ENCODE data around the gene ANGEL2.

GRCh38 chr1:212982430-212983152 is 33.1 kb downstream of the ANGEL2 start:
- TF ChIP-seq ZNF274 (IDR thresholded peaks at IDR 0.05; ENCODE audit: low read depth, low read length) (no peak), SUZ12 (IDR thresholded peaks at IDR 0.05; ENCODE audit: extremely low read depth, insufficient read depth, insufficient read length) (no peak), YY1 (IDR thresholded peaks at IDR 0.05; ENCODE audit: insufficient read depth, insufficient read length) (no peak)
